ENCODE results near the gene SH3RF3.

Gene SH3RF3

GRCh38 chr2:109339519-109339966 is 210.5 kb downstream of the SH3RF3 start:
- no peak for DNase-seq (ENCODE audit: low read depth)

GRCh38 chr2:109340381-109340780 is 211.4 kb downstream of the SH3RF3 start:
- DNase-seq (ENCODE audit: low read depth), result no peak

- DNase-seq (ENCODE audit: low read depth), result no peak
Measured at GRCh38 chr2:109341355-109342255, 212.6 kb downstream of the SH3RF3 start.

- DNase-seq (ENCODE audit: low read depth), result no peak
Measured at GRCh38 chr2:109342256-109342850, 213.3 kb downstream of the SH3RF3 start.

- no peak for DNase-seq (ENCODE audit: low read depth)
Measured at GRCh38 chr2:109342930-109343329, 213.9 kb downstream of the SH3RF3 start.

GRCh38 chr2:109343460-109343859 is 214.5 kb downstream of the SH3RF3 start:
- no peak for DNase-seq (ENCODE audit: low read depth)

- no peak for DNase-seq (ENCODE audit: low read depth)
Measured at GRCh38 chr2:109344270-109344805, 215.3 kb downstream of the SH3RF3 start.

GRCh38 chr2:109345091-109345490 is 216.1 kb downstream of the SH3RF3 start:
- no peak for DNase-seq (ENCODE audit: low read depth)

GRCh38 chr2:109345653-109346480 is 216.9 kb downstream of the SH3RF3 start:
- DNase-seq (ENCODE audit: low read depth), result no peak

- DNase-seq (ENCODE audit: low read depth), result no peak
Measured at GRCh38 chr2:109346601-109347228, 217.7 kb downstream of the SH3RF3 start.

- DNase-seq (ENCODE audit: low read depth), result no peak
Measured at GRCh38 chr2:109347626-109348025, 218.6 kb downstream of the SH3RF3 start.

GRCh38 chr2:109348190-109348589 is 219.2 kb downstream of the SH3RF3 start:
- DNase-seq (ENCODE audit: low read depth), result no peak

- no peak for DNase-seq (ENCODE audit: low read depth)
Measured at GRCh38 chr2:109348671-109349502, 219.9 kb downstream of the SH3RF3 start.

GRCh38 chr2:109349503-109350465 is 220.8 kb downstream of the SH3RF3 start:
- no peak for DNase-seq (ENCODE audit: low read depth)

GRCh38 chr2:109350526-109350925 is 221.5 kb downstream of the SH3RF3 start:
- DNase-seq (ENCODE audit: low read depth), result no peak

- DNase-seq (ENCODE audit: low read depth), result no peak
Measured at GRCh38 chr2:109351164-109351756, 222.3 kb downstream of the SH3RF3 start.

GRCh38 chr2:109352056-109352897 is 223.3 kb downstream of the SH3RF3 start:
- DNase-seq (ENCODE audit: low read depth), result no peak
